Hepatocyte (in vitro differentiated cells): ENCODE results near the gene CRYBB3.

ENCODE experiments used
- EZH2phosphoT487 ChIP-seq: fragments of 200-600 bp; sonication (generic); IDR thresholded peaks from one replicate; pipeline ENCODE4 v1.6.1; 2018; ENCODE audit warnings: antibody characterized with exemption, mild to moderate bottlenecking, low read depth, moderate library complexity; ENCODE audit not compliant: unreplicated experiment, severe bottlenecking
- TF ChIP-seq, protein P1 (sequence below): fragments of 200-600 bp; sonication (generic); IDR thresholded peaks from 2 replicates; pipeline ENCODE4 v1.5.1; 2016; ENCODE audit warnings: antibody characterized with exemption, mild to moderate bottlenecking; ENCODE audit not compliant: poor library complexity

DNA sequence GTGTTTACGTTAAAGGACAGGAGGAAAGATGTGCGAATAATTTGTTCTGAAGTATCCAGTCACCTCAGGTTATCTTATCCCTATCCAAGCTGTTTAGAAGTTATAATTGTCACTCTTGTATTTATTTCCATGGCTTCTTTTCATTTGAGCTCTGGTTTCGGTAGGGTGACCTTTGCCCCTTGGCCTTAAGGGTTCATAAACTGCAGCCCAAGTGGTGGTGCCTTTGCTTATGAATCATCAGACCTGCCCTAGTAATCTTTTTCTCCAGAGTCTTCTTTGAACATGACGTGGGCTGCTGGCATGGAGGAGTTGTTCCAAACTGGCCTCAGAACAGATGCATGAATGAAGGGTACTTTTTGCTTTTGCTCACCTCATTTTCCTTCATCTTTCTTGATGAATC, 6.5 kb upstream of the CRYBB3 start:
- TF ChIP-seq, protein P1, sequence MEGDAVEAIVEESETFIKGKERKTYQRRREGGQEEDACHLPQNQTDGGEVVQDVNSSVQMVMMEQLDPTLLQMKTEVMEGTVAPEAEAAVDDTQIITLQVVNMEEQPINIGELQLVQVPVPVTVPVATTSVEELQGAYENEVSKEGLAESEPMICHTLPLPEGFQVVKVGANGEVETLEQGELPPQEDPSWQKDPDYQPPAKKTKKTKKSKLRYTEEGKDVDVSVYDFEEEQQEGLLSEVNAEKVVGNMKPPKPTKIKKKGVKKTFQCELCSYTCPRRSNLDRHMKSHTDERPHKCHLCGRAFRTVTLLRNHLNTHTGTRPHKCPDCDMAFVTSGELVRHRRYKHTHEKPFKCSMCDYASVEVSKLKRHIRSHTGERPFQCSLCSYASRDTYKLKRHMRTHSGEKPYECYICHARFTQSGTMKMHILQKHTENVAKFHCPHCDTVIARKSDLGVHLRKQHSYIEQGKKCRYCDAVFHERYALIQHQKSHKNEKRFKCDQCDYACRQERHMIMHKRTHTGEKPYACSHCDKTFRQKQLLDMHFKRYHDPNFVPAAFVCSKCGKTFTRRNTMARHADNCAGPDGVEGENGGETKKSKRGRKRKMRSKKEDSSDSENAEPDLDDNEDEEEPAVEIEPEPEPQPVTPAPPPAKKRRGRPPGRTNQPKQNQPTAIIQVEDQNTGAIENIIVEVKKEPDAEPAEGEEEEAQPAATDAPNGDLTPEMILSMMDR, result no peak
- TF ChIP-seq EZH2phosphoT487, result no peak
